G401.6 (cell line): Measurements from ENCODE around the gene TIAM2.
"Not testable (repeated sequence)": the region's sequence is repeated elsewhere in the genome, so short reads cannot be mapped to it uniquely, and the experiment has no call there.

Experiments
- FAIRE-seq: peaks from 2 replicates; lab custom pipeline; 2012; peaks lifted over from hg19 to GRCh38; lab: Jason Lieb, UNC

TIAM2 gene

DNA sequence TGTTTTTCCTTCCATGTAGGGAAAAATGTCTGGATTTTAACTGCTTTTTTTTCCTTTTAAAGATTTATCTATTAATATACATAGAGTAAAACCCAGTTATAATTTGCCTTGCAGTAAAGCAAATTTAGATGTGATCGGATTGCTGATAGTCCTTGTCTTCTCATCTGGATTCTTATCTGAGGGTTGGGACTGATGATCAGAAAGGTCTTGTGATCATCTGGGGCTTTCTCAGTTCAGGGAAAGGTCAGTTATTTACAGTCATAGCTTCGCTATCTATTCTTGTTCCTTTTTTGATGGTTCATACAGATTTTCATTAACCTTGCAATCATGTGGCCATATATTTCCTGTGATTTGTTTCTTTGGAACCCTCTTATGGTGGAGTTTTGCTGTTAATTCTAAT, 204.9 kb downstream of the TIAM2 start:
- no peak for FAIRE-seq

DNA sequence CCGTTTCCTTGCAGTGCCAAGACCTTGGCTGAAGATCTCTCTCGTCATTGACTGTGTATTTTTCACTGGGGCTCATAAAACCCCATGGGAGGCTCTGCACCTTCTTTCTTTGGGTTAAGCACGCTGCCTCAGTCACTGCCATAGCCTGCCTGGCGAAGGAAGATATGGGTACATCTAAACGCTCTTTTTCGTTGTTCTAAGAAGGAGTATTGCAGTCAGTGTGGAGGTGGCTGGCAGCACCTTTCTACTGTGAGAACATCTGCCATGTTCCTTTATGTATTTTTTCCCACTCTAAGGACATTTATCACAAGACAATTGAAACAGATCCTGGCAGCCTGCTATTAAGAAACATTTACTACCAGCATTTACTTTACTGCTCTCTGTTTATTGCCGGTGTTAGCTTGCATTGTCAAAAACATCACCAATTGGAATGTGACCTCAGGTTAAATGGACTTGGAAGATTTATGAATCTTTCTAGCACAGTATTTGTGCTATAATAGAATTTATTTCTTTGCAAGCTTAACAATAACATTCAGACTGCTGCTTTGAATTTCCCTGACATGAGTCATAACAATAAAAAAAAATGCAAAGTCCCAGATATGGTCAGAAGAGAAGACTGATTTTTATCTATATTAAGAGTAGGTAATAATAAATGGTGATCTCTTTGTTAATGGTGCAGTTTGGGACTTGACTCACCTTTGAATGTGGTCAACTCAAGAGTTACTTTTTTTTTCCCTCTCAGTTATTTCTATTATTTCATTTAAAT, 206.5 kb downstream of the TIAM2 start:
- peak; percentile 25 for FAIRE-seq

DNA sequence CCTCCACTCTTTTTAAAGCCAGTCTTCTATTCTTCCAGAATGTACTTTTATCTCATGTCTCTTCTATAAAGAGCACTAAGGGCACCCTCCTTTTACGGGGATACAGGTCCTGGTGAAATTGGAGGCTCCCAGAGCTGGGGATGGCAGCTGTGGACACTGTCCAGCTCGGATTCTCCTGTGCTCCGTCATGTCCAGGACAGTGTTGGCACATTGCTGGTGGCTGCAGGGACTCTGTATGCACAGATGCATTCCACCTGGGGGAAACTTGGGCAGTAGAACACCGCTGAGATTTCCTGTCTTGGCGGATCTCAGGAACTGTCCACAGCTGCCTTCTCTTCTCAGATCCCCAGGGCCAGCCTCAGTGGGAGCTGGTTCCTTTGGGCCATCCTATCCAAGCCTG, 212.1 kb downstream of the TIAM2 start:
- no peak for FAIRE-seq

DNA sequence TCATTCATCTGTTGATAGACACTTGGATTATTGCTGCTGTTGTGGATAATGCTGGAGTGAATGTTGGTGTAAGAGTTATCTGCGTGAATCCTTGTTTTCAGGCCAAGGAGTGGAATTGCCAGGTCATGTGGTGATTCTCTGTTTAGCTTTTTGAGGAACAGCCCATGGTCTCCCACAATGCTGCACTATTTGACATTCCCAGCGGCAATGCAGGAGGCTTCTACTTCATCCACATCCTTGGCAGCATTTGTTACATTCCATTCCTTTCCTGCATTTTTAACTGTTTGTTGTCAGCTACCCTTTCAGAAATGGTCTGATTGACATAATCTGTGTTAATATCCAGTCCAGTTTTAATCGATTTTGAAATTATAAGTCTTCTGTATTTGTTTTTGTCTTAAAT, 217.0 kb downstream of the TIAM2 start:
- FAIRE-seq, result no peak

DNA sequence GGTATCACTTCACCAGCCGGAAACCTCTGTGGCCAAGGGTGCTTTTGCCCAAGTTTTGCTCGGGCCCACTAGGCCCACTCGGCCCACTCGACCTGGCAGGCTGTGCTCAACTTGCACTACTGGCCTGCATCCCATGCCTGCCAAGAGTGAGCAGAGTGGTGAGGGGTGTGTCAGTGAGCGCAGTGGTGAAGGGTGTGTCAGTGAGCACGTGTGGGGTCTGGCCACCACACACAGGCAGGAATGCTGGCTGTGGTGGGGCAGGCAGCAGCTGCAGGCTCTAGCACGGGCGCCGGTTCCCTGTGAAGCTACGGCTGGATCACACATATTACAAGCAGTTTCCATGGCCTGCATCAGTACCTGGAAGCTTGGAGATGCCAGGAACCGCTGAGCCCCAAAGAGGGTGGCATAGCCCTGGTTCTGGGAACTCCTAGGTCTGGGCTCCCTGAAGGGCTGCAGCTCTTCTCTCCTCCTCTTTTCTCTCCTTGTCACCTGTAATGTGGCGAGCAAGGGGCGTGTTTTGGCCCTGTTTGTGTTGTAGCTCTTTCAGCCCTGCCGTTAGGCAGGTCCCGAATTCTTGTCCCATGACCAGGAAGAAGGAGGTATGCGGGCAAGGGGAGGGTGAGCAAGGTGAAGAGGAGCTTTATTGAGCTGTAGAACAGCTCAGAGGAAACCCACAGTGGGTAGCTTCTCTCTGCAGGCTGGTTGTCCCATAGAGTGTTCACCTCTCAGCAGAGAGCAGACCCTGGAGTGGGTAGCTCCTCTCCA, 217.7 kb downstream of the TIAM2 start:
- FAIRE-seq, result no peak

DNA sequence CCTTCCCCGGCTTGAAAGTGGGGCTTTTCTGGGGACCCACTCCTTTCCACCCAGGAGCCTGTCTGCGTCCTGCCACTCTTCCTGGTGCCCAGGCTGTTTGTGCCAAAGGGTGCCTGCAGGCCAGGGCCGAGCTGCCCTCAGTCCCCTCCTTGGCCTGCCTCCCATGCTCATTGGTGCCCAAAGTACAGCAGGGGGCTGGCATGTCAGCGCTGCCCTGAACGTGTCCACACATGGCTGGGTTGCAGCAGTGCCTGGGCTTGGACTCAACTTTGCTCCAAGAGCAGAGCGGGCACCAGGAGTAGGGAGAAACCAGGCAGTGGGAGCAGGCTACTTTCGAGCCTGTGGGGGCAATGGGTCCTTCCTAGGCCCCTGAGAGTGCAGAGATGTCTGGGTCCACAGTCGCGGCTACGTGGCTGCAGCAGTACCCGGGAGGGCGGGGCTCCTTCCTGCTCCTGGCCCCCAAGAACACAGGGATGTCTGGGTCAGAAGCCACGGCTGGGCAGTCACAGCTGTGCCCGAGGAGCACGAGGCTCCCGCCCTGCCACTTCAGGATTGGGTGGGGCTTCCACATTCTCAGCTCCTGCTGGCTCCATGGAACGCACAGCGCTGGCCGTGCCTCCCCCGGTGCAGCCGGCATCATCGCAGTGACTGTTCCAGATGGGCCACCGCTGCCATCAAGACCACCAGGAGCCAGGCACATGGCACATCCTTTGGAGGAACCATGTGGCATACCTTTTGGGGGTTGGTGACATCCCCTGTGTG, 218.7 kb downstream of the TIAM2 start:
- FAIRE-seq, result no peak

DNA sequence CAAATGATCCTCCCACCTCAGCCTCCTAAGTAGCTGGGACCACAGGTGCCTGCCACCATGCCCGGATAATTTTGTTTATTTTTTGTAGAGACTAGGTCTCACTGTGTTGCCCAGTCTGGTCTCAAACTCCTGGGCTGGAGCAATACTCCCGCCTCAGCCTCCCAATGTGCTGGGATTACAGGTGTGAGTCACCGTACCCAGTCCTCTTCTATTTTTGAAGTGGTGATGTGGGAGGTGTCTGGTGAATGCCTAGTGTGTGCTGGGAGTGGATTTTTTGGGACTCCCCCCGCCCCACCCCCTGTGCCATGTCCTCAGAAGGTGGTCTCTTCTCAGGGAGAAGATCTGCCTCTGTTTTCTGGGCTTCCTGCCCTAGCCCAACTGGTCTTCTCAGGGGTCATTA, 220.8 kb downstream of the TIAM2 start:
- no peak for FAIRE-seq

DNA sequence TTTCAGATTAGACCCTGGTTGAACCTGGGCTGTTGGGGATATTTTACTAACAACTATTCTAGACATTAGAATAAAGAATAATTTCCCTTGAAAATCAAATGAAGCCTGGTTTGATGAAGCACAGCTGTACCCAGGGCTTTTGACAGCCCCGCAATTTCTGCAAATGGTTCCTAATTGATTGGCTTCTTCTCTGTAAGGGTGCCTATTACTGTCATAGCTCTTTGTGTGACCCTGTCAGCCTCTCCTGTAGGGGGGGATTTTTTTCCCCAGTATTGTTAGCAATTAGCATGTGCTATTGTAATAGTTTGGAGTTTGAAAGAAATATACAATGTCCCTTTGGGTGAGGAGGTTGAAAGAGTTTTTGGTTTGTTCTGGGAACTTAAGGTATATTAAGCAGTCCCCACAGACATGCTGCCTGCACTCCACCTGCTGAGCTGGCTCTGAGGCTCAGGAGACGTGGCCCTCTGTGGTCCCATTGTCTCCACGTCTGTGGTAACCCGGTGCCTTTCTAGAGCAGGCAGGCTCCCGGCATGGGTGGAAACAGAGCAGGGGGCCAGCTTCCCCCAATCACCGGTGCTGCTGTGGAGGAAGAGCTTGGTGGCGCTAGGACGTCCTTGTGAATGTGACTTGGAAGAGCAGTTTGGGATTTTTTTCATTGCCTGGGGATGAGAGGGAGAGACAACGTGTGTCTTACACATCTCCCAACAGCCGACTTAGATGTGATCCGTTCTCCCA, 221.4 kb downstream of the TIAM2 start:
- no peak for FAIRE-seq

DNA sequence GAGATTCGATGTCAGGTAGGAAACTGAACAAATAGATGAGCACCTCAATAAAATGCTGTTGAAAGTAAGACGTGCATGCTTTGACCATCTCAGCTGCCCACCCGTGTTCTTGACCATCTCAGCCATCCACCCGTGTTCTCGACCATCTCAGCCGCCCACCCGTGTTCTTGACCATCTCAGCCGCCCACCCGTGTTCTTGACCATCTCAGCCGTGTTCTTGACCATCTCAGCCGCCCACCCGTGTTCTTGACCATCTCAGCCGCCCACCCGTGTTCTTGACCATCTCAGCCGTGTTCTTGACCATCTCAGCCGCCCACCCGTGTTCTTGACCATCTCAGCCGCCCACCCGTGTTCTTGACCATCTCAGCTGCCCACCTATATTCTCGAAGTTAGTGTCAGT, 223.6 kb downstream of the TIAM2 start:
- FAIRE-seq, result not testable (repeated sequence)

DNA sequence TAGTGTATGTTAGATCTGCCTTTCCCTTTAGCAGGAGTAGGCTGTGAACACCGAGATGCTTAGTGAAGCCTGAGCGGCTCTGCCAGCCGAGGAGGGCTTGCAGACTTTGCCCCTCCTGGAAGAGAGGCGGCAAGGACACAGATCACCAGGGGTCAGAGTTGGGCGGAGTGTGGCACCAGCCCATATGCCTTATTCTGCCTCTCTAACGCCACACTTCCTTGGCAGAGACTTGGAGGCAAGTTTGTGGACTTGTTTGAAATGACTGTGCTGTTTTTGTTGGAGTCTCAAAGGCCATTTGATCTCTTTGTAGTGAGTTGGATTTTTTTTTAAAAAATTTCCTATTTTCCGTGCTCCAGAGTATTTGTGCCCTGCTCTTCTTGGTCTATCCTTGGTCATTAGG, 224.2 kb downstream of the TIAM2 start:
- no peak for FAIRE-seq

DNA sequence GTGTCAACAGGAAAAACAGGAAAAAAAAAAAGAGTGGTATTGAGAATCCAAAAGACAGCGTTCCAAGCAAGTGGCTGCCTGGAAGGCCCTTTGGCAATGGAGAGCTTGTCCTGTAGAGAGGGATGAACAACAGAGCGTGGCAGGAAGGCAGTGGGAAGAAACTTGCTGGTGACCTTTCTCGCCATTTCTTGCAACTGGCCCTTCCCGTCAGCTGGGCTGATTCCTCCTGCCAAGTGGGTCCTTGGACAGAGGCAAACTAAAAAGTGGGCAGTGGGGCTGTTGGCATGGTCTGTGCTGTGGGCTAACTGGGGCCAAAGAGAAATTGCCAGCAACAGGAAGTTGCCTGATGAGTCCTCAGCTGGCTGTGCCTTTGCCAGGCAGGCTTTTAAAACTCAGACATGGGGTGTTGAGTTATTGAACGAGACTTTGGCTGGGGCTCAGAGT, 224.8 kb downstream of the TIAM2 start:
- FAIRE-seq, result no peak

DNA sequence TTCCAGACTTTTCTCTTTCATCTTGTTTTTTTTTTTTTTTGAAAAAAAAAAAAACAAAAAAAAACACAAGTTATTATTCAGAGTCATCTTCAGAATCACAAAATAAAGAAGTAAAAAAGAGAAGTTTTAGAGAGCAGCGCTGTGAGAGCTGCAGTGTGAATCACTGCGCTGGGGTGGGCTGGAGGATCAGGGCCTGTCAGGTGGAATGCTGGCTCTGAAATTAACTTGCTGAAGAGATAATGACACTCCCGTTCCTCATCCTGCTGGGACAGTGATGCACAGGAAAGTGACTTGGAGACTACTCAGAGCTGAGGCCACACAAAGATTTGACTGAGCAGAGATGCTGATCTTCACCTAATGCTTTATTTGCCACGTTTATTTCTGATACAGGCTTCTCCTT, 226.0 kb downstream of the TIAM2 start:
- FAIRE-seq, result no peak

DNA sequence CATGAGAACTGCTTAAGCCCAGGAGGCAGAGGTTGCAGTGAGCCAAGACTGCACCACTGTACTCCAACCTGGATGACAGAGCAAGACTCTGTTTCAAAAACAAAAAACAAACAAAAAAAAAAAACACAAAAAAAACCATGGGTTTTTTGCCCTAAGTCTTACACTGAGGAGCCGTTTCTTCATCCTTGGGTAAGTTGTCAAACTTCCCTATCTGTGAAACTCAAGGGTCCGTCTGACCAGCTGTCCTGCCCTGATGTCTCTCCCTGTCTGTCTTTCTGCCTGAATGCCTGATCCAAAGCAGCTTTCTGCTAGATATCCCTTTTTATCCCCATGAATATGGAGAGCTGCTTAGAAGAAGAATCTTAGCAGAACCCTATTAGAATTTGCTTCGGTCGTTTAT, 227.4 kb downstream of the TIAM2 start:
- FAIRE-seq, result no peak

DNA sequence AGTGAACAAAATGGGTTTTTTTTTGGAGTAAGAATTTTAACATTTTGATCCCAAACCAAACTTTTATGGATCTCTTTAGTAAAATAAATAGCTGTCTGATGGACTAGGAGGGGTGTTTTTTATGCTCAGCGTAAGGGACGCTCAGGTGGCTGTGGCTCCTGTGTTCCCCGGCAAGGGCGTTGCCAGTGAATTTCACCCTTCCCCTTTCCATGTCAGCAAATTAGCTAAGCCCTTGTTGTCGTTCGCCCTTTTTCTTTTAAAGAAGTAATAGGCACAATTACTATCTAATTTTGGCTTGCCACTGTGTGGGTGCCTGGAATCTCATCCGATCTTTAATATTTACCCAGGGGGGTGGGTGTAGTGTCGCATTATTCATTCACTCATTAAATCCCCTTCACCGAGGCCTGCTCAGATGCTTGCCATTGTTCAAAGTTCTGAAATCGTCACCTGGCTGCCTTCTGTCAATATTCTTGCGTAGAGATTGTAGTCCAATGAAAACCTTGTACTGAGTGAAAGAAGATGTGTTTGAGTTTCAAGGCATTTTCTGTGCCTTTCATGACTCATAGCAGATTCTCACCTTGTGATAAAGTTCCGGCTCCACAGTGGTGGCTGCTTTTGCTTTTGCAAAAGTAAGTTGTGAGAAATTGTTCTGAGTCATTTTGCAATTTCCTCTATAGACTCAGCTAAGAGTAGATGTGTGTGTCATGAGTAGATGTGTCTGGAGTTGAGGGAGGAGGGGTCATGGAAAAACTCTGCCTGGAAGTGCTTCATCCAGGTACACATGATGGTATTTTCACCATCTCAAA, 228.7 kb downstream of the TIAM2 start:
- FAIRE-seq, result no peak

DNA sequence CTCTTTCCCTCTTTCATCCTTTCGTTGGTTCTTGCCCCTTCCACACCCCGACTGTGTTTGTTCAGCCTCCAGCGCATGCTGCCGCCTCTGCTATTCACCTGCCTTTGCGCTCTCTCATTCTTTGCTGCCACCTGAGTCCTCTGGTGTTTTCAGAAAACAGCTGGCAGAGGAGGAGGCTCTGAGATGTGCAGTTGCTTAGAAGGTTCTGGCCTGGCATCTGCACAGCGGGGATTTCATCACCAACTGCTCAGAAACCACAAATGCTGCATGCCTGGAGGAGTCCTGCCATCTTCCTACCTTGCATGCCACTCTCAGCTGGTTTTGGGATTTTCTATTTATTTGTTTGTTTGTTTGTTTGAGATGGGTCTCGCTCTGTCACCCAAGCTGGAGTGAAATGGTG, 229.5 kb downstream of the TIAM2 start:
- FAIRE-seq, result no peak

DNA sequence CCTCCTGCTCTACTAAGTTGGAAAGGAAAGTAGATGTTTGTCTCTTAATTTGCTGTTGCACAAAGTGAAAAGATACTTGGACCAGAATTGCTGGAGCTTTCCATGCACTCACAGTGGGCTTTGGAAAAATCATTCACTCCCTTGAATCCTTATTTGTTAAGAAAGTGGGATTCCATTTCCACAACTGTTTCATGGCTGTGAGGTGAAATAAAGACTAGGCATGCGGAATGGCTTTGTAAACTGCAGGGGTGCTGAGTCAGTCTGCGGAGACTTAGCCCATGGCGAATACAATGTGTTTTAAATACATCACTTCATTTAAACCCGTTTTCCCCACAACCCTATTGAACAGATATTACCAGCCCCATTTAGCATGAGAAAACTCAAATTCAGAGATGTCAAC, 231.9 kb downstream of the TIAM2 start:
- no peak for FAIRE-seq

DNA sequence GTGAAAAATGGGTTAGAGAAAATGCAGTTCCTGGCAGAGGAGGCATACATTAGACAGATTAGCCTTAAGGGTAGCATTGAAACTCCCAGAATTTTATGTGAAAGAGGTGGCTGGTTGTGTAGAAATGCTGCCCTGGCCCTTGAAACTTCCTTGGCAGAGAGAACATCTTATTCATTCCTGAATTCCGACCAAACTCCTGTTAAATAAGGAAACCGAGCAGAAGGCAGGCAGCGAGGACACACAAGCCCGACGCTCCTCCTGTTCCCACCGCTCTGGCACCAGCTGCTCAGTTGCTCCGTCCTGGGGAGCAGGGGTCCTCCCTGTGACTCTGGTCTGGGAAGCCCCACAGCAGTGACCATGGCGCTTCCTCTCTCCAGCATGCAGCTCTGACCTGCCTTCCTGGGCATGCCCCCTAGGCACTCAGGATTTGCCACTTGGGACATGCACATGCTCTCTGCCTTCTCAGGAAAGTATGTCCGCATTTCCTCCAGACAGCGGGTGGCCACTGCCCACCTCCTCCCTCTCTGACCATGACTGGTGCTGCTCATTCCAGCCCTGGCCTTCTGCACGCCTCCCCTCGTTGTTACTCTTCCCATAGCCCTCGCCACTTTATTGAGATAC, 233.5 kb downstream of the TIAM2 start:
- no peak for FAIRE-seq

DNA sequence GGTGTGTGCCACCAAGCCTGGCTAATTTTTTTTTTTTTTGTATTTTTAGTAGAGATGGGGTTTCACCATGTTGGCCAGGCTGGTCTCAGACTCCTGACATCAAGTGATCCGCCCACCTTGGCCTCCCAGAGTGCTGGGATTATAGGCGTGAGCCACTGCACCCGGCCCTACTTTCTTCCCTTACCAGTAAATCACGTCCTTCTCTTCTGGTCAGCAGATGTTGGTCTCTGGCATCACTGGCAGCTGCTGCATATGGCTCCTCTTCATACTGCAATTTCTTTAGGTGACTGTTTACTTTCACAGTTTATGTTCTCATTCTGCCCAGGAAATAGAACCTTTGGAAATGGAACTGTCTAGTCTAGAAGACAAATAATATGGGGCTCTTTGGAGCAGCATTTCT, 235.9 kb downstream of the TIAM2 start:
- FAIRE-seq, result not testable (repeated sequence)

DNA sequence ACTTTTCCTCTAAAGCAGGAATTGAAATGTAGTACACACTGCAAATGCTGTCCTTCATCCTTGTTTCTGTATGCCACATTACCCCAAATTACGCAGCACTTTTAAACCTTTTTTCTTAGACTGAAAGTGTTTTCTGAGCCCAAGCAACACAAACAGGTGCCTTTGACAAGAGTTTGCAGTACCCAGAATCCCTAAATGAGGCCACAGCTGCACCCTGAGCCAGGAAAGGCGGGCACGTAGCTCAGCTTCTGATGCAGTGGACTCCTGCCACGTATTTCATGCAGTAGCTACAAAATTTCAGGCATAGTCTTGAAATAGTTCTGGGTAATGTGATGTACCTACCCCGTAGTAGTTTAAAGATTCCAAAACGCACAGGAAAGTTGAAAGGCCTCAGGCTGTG, 237.7 kb downstream of the TIAM2 start:
- no peak for FAIRE-seq

DNA sequence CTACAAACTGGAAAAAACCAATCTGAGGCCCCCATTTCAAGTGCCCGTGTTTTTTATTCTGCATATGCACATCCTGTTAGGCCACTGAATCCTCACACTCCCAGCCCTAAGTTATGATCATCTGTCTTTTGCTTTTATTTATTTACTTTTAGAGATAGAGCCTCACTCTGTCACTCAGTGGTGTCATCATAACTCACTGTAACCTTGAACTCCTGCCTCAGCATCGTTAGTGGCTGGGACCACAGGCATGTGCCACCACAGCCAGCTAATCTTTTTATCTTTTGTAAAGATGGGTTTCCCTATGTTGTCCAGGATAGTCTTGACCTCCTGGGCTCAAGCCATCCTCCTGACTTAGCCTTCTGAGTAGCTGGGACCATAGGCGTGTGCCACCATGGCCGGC, 239.1 kb downstream of the TIAM2 start:
- no peak for FAIRE-seq

DNA sequence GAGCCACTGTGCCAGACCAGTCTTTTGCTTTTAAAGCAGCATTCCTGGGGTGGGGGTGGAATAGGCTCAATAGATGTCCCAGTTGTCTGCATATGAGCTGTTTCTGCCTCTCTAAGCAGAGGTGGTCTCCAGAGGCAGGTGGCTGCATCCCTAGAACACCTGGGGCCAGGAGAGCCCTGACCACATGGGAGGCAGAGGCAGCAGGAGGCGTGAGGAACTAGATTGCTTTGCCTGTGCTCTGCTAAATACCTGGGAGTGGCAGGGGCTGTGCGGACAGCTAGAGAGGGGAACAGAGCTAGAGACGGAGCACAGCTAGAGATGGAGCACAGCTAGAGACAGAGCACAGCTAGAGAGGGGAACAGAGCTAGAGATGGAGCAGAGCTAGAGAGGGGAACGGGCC, 239.6 kb downstream of the TIAM2 start:
- no peak for FAIRE-seq
